UCSD-AML1 (cell line): ENCODE results near the gene PEPD.

Experiments used
- DNase-seq: peaks from one replicate; lab custom pipeline; 2025; ENCODE audit not compliant: unreplicated experiment; lab: John Stamatoyannopoulos, UW

PEPD gene

GRCh38 chr19:33512580-33513137, 8.9 kb downstream of the PEPD start:
- DNase-seq, result no peak

- no peak for DNase-seq
These were observed 9.6 kb downstream of the PEPD start for GRCh38 chr19:33512021-33512420.

- DNase-seq, result no peak
These were observed 10.2 kb downstream of the PEPD start for GRCh38 chr19:33511346-33511745.

- no peak for DNase-seq
These were observed 11.0 kb downstream of the PEPD start for GRCh38 chr19:33510462-33511194.

- no peak for DNase-seq
These were observed 11.8 kb downstream of the PEPD start for GRCh38 chr19:33509774-33510173.

- DNase-seq, result no peak
These were observed 12.5 kb downstream of the PEPD start for GRCh38 chr19:33508941-33509614.

- DNase-seq, result no peak
These were observed 13.2 kb downstream of the PEPD start for GRCh38 chr19:33508431-33508830.

- no peak for DNase-seq
These were observed 13.6 kb downstream of the PEPD start for GRCh38 chr19:33508009-33508408.

GRCh38 chr19:33507021-33507956, 14.3 kb downstream of the PEPD start:
- DNase-seq, result no peak

GRCh38 chr19:33506498-33506897, 15.1 kb downstream of the PEPD start:
- DNase-seq, result no peak

- DNase-seq, result no peak
These were observed 15.8 kb downstream of the PEPD start for GRCh38 chr19:33505823-33506222.

GRCh38 chr19:33505148-33505547, 16.4 kb downstream of the PEPD start:
- DNase-seq, result no peak

GRCh38 chr19:33504058-33504444, 17.5 kb downstream of the PEPD start:
- no peak for DNase-seq

GRCh38 chr19:33503433-33504057, 18.0 kb downstream of the PEPD start:
- DNase-seq, result no peak

GRCh38 chr19:33503030-33503429, 18.6 kb downstream of the PEPD start:
- no peak for DNase-seq

GRCh38 chr19:33502521-33502920, 19.1 kb downstream of the PEPD start:
- DNase-seq, result no peak

- no peak for DNase-seq
These were observed 19.8 kb downstream of the PEPD start for GRCh38 chr19:33501693-33502356.

- no peak for DNase-seq
These were observed 20.6 kb downstream of the PEPD start for GRCh38 chr19:33500991-33501390.

GRCh38 chr19:33500586-33500985, 21.0 kb downstream of the PEPD start:
- DNase-seq, result no peak
